ENCODE measurements around the gene HIPK1.
"Not testable (repeated sequence)": the region's sequence is repeated elsewhere in the genome, so short reads cannot be mapped to it uniquely, and the experiment has no call there.

Gene HIPK1

DNA sequence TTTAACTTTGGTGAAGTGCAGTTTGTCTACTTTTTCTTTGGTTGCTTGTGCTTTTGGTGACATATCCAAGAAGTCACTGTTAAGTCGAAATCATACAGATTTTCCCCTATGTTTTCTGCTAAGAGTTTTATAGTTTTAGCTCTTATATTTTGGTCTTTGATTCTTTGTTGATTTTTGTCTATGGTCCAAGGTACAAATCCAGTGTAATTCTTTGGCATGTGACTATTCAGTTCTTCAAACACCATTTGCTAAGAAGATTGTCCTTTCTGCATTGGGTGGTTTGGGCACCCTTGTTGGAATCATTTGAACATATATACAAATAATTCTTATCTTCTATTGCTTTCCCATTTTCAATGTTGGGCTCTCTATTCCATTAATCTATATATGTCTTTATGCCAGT is 16.2 kb downstream of the HIPK1 start:
- no peak for DNase-seq (ENCODE audit: low read depth in 2 of 2)

- DNase-seq (ENCODE audit: low read depth in 2 of 2), result no peak
These were observed 17.0 kb downstream of the HIPK1 start for GRCh38 chr1:113946112-113946511.

DNA sequence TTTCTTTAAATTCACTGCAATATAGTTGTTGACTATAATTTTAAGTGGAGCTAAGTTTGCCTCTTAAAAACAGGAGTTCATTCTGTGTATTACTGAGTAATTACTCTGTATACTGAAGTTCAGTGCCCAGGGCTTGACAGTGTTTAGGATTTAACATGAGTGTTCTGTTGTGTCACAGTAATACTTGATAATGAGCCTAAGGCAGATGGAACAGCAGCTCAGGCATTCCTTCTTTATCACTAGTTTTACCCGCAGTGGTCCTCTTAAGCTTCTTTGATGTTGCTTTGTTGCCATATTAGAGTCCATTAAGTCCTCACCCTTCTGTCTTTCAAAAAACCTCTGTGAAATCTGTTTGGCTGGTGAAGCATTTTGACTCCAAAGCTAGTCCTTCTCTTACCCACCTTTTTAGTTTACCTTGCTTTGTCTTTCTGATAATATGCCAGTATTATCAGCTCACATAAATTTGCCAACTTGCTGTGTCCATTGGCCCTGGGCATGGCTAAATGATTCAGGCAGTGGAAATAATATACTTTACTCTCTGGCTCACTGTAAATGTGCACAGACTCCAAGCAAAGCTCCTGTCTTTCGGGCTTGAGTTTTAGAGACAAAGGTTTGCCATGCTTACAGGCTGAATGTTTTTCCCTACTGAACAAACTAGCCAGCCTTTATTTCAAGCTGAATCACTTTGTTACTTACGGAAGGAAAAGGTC is 17.7 kb downstream of the HIPK1 start:
- no peak for DNase-seq (ENCODE audit: low read depth in 2 of 2)

DNA sequence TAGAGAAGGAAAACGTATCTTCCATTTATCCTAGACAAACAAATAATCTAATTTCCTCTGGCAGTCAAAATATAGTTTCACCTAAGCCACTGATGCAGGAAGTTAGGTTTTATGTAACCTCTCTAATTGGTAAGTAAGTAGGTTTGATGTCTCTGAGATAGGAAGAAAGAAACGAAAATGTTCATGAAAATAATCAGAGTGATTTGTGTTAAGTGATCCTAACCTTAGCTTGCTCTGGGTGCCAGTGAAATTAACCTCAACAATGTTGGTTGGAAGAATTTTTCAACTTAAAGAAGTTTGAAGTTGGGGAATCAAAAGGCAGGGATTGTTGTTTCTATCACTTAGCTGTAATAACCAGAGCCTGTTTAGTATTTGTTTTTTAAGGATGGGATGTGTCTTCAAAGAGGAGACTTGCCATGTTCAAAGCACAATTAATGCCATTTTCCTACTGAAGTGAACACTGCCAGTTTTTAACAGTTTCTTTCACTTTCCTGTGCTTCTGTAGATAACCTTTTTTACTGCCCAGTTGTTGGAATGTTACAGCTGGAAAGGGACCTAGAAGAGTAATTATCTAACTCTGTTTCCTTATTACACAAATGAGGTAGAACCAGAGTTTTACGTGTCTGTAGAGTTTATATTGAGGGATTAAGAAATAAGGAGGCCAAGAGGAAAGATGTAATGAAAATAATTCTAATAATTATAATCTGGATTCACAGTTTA is 18.4 kb downstream of the HIPK1 start:
- DNase-seq (ENCODE audit: low read depth in 2 of 2), result no peak

DNA sequence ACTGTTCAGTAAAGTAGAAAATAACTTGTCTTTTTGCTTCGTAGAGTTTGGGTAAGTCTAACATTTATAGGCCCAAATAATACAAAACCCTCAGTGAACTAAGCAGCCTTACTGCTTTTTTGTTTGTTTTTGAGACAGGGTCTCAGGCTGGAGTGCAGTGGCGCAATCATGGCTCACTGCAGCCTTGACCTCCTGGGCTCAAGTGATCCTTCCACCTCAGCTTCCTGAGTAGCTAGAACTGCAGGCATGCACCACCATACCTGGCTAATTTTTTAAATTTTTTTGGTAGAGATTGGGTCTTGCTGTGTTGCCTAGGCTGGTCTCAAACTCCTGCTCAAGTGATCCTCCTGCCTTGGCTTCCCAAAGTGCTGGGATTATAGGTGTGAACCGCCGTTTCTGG is 19.0 kb downstream of the HIPK1 start:
- not testable (repeated sequence) for DNase-seq (ENCODE audit: low read depth in 2 of 2)

GRCh38 chr1:113949007-113949406 is 19.9 kb downstream of the HIPK1 start:
- no peak for DNase-seq (ENCODE audit: low read depth in 2 of 2)

- DNase-seq (ENCODE audit: low read depth in 2 of 2), result no peak
These were observed 21.8 kb downstream of the HIPK1 start for GRCh38 chr1:113950908-113951307.

GRCh38 chr1:113951719-113952118 is 22.6 kb downstream of the HIPK1 start:
- DNase-seq (ENCODE audit: low read depth in 2 of 2), result no peak

GRCh38 chr1:113957984-113958383 is 28.9 kb downstream of the HIPK1 start:
- no peak for DNase-seq (ENCODE audit: low read depth in 2 of 2)

GRCh38 chr1:113958691-113959090 is 29.6 kb downstream of the HIPK1 start:
- no peak for DNase-seq (ENCODE audit: low read depth in 2 of 2)

GRCh38 chr1:113963281-113963906 is 34.3 kb downstream of the HIPK1 start:
- no peak for DNase-seq (ENCODE audit: low read depth in 2 of 2)

DNA sequence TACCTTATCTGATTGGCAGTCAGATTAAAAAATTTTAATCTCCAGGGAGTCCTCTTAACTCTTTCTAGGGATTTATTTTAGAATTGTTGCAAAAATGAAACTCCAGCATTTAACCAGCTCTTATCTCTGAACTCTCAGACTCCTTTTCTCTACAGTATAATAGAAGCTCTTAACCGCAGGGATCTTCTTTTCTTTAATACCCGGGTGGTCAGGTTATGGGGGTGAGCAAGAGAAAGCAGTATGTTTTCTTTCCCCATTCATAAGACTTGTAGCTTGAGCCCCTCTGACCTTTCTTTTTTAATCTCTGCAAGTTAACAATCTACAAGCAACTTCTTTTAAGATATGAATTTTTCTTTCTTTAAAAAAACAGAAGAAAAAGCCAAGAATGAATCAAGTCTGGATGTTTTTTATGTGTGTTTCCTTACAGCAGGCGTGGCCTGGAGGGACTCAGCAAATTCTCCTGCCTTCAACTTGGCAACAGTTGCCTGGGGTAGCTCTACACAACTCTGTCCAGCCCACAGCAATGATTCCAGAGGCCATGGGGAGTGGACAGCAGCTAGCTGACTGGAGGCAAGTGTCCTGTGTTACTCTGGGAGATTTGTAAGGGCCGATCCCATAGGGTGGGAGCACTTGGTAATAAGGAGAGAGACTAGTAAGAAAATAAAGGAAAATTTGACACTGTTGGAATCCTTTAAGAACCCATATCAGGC is 36.7 kb downstream of the HIPK1 start:
- DNase-seq (ENCODE audit: low read depth in 2 of 2), result no peak

GRCh38 chr1:113972954-113973353 is 43.8 kb downstream of the HIPK1 start:
- no peak for DNase-seq (ENCODE audit: low read depth in 2 of 2)

- no peak for DNase-seq (ENCODE audit: low read depth in 2 of 2)
These were observed 46.2 kb downstream of the HIPK1 start for GRCh38 chr1:113975211-113975895.

DNA sequence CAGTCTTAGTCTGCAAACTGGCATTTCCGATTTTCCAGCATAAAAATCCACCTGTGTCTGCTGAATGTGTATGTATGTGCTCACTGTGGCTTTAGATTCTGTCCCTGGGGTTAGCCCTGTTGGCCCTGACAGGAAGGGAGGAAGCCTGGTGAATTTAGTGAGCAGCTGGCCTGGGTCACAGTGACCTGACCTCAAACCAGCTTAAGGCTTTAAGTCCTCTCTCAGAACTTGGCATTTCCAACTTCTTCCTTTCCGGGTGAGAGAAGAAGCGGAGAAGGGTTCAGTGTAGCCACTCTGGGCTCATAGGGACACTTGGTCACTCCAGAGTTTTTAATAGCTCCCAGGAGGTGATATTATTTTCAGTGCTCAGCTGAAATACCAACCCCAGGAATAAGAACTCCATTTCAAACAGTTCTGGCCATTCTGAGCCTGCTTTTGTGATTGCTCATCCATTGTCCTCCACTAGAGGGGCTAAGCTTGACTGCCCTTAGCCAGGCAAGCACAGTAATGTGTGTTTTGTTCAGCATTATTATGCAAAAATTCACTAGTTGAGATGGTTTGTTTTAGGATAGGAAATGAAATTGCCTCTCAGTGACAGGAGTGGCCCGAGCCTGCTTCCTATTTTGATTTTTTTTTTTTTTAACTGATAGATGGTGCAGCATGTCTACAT is 47.6 kb downstream of the HIPK1 start:
- no peak for DNase-seq (ENCODE audit: low read depth in 2 of 2)

GRCh38 chr1:113977906-113978305 is 48.8 kb downstream of the HIPK1 start:
- no peak for DNase-seq (ENCODE audit: low read depth in 2 of 2)

- peak; percentile 16 to 45 for DNase-seq (ENCODE audit: low read depth in 2 of 2)
These were observed 50.0 kb downstream of the HIPK1 start, which contains the start of gene OLFML3 for GRCh38 chr1:113978863-113979702. Gene OLFML3 (plus strand): TSS chr1:113979474. CDS start chr1:113979517, 43 bp downstream.

GRCh38 chr1:113980110-113980509 is 51.0 kb downstream of the HIPK1 start:
- DNase-seq (ENCODE audit: low read depth in 2 of 2), result no peak

- no peak for DNase-seq (ENCODE audit: low read depth in 2 of 2)
These were observed 53.1 kb downstream of the HIPK1 start for GRCh38 chr1:113981962-113982931.

Data from stimulated activated CD4-positive, alpha-beta T cell treated with anti-CD3 and anti-CD28 coated beads, Interleukin-15, amount 100 ng/mL, for 48 hours (primary cell).